Measurements from ENCODE around the gene OR2Y1. TPM values are rescaled to one million over a fixed set of nuclear protein-coding genes. Genes with fewer than 3 reads are reported as not detected.
"Not testable (repeated sequence)": the region's sequence is repeated elsewhere in the genome, so short reads cannot be mapped to it uniquely, and the experiment has no call there.

The OR2Y1 gene
- total RNA-seq, 2 donors from 2014 or later: not detected

DNA sequence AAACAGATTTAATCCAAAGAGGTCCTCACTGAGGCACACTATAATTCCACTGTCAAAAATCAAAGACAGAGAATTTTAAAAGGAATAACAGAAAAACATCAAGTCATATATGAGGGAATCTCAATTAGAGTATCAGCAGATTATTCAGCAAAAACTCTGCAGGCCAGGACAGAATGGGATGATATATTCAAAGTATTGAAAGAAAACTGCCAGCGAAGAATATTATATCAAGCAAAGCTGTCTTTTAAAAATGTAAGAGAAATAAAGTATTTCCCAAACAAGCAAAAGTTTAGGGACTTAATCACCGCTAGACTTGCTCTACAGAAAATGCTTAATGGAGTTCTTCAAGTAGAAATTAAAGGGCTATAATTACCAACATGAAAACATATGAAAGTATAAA lies 15.7 kb upstream of the OR2Y1 start:
- no peak overlapping the region for H3K27ac ChIP-seq (ENCODE audit: low read depth, low read length)
- Mint-ChIP-seq H3K27me3 (ENCODE audit: insufficient read depth) (peaks cover 14% of the 10 kb centered on the region), H3K4me1 (no peaks in the 10 kb centered on the region), H3K4me3 (no peak overlapping the region), H3K9me3 (peaks cover 21% of the 10 kb centered on the region), H3K36me3 (ENCODE audit: low read depth) (no peaks in the 10 kb centered on the region), H3K27ac (no peak overlapping the region)
- H3K4me1 ChIP-seq (ENCODE audit: control insufficient read depth, insufficient read depth, low read length): no peaks in the 10 kb centered on the region
- no peak overlapping the region for H3K9ac ChIP-seq (ENCODE audit: extremely low read depth, low read length, poor library complexity, severe bottlenecking)
- DNase-seq: no peak
- WGBS, 2 experiments (ENCODE audit: insufficient coverage in 1 of 2, insufficient read length in 1 of 2): 50 to 80% methylated on average over 1 of the region's 2 CpGs
- H3K4me3 ChIP-seq (ENCODE audit: low read length): no peak overlapping the region
- no peaks in the 10 kb centered on the region for H3K36me3 ChIP-seq (ENCODE audit: control insufficient read depth, insufficient read depth, low read length)
- no peaks in the 10 kb centered on the region for H3K27me3 ChIP-seq (ENCODE audit: control insufficient read depth, insufficient read depth, low read length, poor library complexity, severe bottlenecking)
- H3K9me3 ChIP-seq (ENCODE audit: control insufficient read depth, low read length): no peaks in the 10 kb centered on the region
- TF ChIP-seq, protein P1, sequence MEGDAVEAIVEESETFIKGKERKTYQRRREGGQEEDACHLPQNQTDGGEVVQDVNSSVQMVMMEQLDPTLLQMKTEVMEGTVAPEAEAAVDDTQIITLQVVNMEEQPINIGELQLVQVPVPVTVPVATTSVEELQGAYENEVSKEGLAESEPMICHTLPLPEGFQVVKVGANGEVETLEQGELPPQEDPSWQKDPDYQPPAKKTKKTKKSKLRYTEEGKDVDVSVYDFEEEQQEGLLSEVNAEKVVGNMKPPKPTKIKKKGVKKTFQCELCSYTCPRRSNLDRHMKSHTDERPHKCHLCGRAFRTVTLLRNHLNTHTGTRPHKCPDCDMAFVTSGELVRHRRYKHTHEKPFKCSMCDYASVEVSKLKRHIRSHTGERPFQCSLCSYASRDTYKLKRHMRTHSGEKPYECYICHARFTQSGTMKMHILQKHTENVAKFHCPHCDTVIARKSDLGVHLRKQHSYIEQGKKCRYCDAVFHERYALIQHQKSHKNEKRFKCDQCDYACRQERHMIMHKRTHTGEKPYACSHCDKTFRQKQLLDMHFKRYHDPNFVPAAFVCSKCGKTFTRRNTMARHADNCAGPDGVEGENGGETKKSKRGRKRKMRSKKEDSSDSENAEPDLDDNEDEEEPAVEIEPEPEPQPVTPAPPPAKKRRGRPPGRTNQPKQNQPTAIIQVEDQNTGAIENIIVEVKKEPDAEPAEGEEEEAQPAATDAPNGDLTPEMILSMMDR (conservative IDR thresholded peaks at IDR 0.05): no peak

DNA sequence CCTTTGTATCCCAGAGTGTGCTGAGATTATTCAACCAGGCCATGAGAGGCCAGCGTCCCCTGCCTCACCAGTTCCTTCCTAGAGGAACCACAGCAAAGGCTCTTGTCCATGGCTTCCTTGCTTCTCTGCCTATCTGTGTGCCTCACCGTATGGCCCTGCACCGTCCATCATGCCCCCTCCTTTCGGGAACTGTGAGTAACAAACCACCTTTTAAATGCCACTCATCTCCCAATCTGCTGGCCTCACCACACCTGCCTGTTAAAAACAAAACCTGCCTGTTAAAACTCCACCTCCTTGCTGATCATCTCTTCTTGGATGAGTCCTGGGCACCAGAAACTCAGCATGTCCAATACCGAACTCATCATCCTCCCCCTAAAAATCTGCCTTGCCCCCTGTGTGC lies 4.4 kb upstream of the OR2Y1 start:
- no peaks in the 10 kb centered on the region for H3K9me3 ChIP-seq (ENCODE audit: control insufficient read depth, low read length)
- H3K9me3 Mint-ChIP-seq: no peaks in the 10 kb centered on the region
- no peak overlapping the region for H3K27ac ChIP-seq (ENCODE audit: low read depth, low read length)
- no peak overlapping the region for H3K4me3 Mint-ChIP-seq
- WGBS, 2 experiments (ENCODE audit: insufficient coverage in 1 of 2, insufficient read length in 1 of 2): 82 to 95% methylated on average over 5 of the region's 5 CpGs
- H3K4me1 Mint-ChIP-seq: no peaks in the 10 kb centered on the region
- H3K36me3 Mint-ChIP-seq (ENCODE audit: low read depth): no peaks in the 10 kb centered on the region
- TF ChIP-seq, protein P1 (conservative IDR thresholded peaks at IDR 0.05): no peak
- no peaks in the 10 kb centered on the region for H3K4me1 ChIP-seq (ENCODE audit: control insufficient read depth, insufficient read depth, low read length)
- DNase-seq: no peak
- no peak overlapping the region for H3K9ac ChIP-seq (ENCODE audit: extremely low read depth, low read length, poor library complexity, severe bottlenecking)
- H3K27ac Mint-ChIP-seq: no peak overlapping the region
- peaks cover 34% of the 10 kb centered on the region for H3K27me3 Mint-ChIP-seq (ENCODE audit: insufficient read depth)
- H3K36me3 ChIP-seq (ENCODE audit: control insufficient read depth, insufficient read depth, low read length): no peaks in the 10 kb centered on the region
- H3K4me3 ChIP-seq (ENCODE audit: low read length): no peak overlapping the region
- peaks cover 48% of the 10 kb centered on the region for H3K27me3 ChIP-seq (ENCODE audit: control insufficient read depth, insufficient read depth, low read length, poor library complexity, severe bottlenecking)

DNA sequence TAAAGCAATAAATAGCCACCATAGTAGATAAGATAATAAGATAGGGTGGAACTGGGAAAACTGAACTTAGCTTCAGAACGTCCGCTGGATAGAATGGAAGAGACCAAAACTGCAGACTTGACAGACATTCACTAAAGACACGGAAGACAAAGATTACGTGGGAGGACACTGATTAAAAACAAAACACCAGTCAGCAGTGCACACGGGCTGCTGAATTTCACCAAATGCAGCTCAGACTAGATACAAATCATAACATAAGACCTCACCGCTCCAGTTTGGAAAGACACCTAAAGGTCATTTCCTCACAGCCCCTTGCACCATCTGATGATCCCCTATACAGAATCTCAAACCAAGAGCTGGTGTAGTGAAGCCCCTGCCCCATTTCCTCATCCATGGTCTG lies 2.9 kb upstream of the OR2Y1 start:
- H3K4me1 ChIP-seq (ENCODE audit: control insufficient read depth, insufficient read depth, low read length): no peaks in the 10 kb centered on the region
- WGBS, 2 experiments (ENCODE audit: insufficient coverage in 1 of 2, insufficient read length in 1 of 2): 87 to 90% methylated on average over 6 of the region's 6 CpGs
- no peak overlapping the region for H3K27ac Mint-ChIP-seq
- no peak for DNase-seq
- H3K27me3 Mint-ChIP-seq (ENCODE audit: insufficient read depth): peaks cover 40% of the 10 kb centered on the region
- no peak overlapping the region for H3K27ac ChIP-seq (ENCODE audit: low read depth, low read length)
- no peak overlapping the region for H3K4me3 Mint-ChIP-seq
- H3K36me3 Mint-ChIP-seq (ENCODE audit: low read depth): no peaks in the 10 kb centered on the region
- no peaks in the 10 kb centered on the region for H3K9me3 Mint-ChIP-seq
- H3K27me3 ChIP-seq (ENCODE audit: control insufficient read depth, insufficient read depth, low read length, poor library complexity, severe bottlenecking): peaks cover 53% of the 10 kb centered on the region
- no peaks in the 10 kb centered on the region for H3K9me3 ChIP-seq (ENCODE audit: control insufficient read depth, low read length)
- no peak overlapping the region for H3K9ac ChIP-seq (ENCODE audit: extremely low read depth, low read length, poor library complexity, severe bottlenecking)
- no peaks in the 10 kb centered on the region for H3K36me3 ChIP-seq (ENCODE audit: control insufficient read depth, insufficient read depth, low read length)
- TF ChIP-seq, protein P1 (conservative IDR thresholded peaks at IDR 0.05): no peak
- no peaks in the 10 kb centered on the region for H3K4me1 Mint-ChIP-seq
- H3K4me3 ChIP-seq (ENCODE audit: low read length): no peak overlapping the region

DNA sequence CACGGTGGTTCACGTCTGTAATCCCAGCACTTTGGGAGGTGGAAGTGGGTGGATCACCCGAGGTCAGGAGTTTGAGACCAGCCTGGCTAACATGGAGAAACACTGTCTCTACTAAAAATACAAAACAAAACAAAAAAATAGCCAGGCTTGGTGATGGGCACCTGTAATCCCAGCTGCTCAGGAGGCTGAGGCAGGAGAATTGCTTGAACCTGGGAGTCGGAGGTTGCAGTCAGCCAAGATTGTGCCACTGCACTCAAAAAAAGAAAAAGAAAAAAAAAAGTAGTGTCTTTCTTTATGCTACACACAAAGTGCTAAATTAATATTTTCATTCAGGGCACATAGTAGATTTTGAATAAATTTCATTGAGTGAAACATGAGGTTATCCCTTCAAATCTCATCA lies 1.1 kb upstream of the OR2Y1 start:
- not testable (repeated sequence) for H3K4me3 ChIP-seq (ENCODE audit: low read length); DNase-seq; H3K27ac Mint-ChIP-seq; H3K9ac ChIP-seq (ENCODE audit: extremely low read depth, low read length, poor library complexity, severe bottlenecking); H3K4me3 Mint-ChIP-seq; H3K4me1 Mint-ChIP-seq; H3K9me3 ChIP-seq (ENCODE audit: control insufficient read depth, low read length); H3K4me1 ChIP-seq (ENCODE audit: control insufficient read depth, insufficient read depth, low read length); H3K36me3 Mint-ChIP-seq (ENCODE audit: low read depth); H3K9me3 Mint-ChIP-seq; H3K27ac ChIP-seq (ENCODE audit: low read depth, low read length); H3K36me3 ChIP-seq (ENCODE audit: control insufficient read depth, insufficient read depth, low read length)
- peaks cover 50% of the 10 kb centered on the region for H3K27me3 Mint-ChIP-seq (ENCODE audit: insufficient read depth)
- peaks cover 59% of the 10 kb centered on the region for H3K27me3 ChIP-seq (ENCODE audit: control insufficient read depth, insufficient read depth, low read length, poor library complexity, severe bottlenecking)
- 89 to 100% methylated on average over 2 to 4 of the region's 4 CpGs for WGBS, 2 experiments (ENCODE audit: insufficient coverage in 1 of 2, insufficient read length in 1 of 2)

Measured in endodermal cell (in vitro differentiated cells).